ENCODE data around the gene USP33.

GRCh38 chr1:77794550-77794949, 34.9 kb upstream of the USP33 start:
- no peak for TF ChIP-seq EZH2 (IDR thresholded peaks at IDR 0.05; ENCODE audit: insufficient read depth, poor library complexity, severe bottlenecking)
- no peak for TF ChIP-seq EZH2phosphoT487 (IDR thresholded peaks at IDR 0.05; ENCODE audit: insufficient read depth, low read depth)
